Measurements from ENCODE around the gene CCL26.
A peak's percentile ranks its signal among the peaks of the same experiment; 100 is the strongest.
"Not testable (repeated sequence)": the region's sequence is repeated elsewhere in the genome, so short reads cannot be mapped to it uniquely, and the experiment has no call there.

CCL26 gene

DNA sequence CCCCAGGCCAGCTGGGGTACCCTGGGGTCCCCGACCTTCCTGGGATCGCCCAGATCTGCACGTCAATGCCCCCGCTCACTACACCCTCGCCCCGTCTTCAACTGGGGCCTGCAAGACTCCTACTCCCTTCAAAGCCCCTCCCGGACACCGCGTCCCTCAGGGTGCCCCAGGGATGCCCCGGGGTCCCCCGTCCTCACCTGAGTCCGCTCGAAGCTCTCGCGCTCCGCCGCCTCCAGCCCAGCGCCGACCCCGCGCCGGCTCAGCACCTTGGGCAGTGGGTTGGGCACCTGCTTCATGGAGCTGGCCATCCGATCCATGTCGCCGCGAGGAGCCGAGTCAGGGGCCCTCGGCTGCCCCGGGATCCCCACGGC lies 33.4 kb downstream of the CCL26 start, which contains the start of gene HIP1:
TSS of gene HIP1 (minus strand) at position 338 of the 371 bp plus-strand sequence. CDS start at position 317, 21 bp downstream.
- no peak for DNase-seq

DNA sequence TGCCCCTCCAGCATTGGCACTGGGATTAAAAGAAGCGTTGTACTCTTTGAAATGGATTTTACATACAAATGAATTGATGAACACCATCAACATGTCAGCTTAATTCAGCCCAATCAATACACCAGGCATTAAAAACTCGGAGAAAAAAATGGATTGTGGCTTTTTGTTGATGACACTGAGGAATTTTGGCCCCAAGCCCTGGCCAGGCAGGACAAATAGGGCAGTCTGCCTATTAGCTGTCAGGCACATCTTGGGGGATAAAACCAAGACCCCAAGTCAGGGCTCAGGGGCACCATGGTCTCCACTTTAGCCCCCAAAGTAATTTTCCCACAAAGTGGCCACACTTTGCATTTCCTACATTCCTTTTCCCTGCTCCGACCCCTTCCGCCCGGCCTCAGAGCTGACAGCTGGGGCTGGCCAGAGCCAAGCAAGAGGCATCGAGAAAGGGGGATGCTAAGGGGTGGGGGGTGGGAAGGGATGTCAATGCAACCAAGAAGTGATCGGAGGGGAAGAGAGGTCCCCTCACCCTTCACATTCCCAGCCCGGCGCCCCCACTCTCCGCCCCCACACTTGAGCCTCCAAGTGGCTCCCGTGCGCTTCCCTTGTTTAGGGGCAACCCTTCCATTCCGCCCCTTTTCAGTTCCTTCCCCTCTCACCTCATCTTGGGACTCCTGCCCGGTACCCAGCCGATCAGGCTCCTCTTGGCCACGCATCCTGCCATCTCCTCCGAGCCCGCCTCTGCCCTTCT lies 34.0 kb downstream of the CCL26 start:
- peak; percentile 65 for DNase-seq

DNA sequence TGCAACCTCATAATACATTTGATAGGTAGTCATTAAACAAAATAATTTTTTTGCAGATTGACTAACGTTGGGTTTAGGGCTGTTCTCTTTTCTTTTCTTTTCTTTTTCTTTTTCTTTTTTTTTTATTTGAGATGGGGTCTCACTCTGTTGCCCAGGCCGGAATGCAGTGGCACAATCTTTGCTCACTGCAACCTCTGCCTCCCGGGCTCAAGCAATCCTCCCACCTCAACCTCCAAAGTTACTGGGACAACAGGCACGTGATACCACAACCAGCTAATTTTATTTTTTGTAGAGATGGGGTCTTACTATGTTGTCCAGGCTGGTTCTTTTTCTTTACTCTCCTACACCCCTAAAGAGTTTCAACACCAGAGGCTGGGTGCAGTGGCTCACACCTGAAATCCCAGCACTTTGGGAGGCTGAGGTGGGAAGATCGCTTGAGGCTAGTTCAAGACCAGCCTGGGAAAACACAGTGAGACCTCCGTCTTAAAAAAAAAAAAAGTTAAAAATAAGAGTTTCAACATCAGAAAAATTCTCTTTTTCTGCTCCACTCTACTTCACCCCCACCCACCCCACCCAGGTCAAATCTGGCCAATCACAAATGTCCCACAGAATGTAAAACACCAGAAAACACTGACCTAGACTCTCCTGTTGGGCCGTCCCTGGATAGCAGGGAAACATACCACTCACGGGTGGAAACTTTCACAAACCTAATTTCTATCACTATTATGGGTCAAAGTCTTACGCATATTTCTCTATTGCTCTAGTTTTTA lies 36.2 kb downstream of the CCL26 start:
- DNase-seq: no peak

DNA sequence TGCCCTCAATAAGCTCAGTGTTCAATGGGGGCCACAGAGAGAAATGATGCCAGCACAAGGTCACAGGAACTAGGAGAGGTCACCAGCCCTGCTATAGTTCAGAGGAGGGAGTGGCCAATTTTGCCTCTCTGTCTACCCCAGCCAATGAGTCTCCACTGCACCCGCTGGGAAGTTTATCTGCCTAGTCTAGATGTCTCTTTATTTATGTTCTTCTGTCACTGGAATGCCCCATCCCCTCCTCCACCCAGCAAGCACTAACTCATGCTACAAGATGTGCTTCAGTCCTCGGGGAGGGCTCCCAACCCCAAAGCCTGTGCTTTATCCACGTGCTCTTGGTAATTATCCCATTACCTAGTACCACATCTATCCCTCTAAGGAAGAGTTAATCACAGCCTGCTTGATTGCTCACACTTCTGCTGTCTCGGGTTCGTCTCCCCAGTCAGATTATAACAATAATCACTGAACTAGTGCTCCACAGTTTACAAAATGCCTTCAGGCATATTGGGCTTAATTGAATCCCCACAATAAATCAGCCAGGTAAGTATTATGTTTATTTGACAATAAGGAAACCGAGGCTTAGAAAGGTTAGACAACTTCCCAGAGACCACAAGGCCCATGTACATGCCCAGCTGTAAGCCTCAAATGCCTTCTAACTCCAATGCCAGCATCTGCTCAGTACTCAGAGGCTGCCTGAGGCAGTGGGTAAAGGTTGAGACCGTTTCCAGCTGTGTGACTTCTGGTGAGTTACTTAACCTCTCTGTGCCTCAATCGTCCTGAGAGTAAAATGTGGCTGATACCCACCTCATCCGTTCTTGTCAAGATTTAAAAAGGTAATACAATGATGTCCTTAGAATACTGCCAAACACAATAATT lies 37.2 kb downstream of the CCL26 start:
- DNase-seq: peak; percentile 97

DNA sequence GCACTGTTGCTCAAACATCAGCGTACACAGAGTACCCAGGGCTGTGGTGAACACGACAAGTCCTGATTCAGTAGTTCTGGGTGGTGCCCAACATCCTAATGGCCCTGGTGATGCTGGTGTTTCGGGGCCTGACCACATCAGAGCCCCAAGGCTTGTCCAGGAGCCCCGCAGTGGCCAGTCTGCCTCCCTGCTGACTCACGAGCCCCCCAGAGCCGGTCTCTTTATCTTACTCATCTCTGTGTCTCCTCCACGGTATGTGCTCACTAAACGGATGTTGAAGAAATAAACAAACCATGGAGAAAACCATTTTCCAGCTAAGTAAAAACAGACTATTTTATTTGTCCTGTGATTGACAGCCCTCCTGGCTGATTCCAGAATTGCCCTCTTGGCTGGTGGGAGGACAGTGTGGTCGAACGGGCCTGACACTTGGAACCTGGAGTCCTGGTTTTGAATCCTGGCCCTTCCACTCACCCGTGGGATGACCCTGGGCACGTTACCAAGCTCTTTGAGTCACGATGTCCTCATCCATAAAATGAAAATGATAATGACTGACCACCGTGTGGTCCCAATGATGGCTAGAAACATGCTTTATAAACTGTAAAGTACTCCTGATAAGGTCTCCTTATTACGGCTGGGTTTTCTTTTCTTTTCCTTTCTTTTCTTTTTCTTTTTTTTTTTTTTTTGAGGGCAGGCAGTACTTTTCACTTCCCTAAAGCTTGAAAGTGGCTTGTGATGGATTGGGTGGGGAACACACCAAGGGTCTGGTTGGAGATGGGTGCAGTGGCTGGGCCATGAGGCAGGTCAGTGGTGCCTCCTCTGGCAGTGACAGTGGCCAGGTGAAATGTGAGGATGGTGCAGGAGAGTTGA lies 39.0 kb downstream of the CCL26 start:
- DNase-seq: no peak

DNA sequence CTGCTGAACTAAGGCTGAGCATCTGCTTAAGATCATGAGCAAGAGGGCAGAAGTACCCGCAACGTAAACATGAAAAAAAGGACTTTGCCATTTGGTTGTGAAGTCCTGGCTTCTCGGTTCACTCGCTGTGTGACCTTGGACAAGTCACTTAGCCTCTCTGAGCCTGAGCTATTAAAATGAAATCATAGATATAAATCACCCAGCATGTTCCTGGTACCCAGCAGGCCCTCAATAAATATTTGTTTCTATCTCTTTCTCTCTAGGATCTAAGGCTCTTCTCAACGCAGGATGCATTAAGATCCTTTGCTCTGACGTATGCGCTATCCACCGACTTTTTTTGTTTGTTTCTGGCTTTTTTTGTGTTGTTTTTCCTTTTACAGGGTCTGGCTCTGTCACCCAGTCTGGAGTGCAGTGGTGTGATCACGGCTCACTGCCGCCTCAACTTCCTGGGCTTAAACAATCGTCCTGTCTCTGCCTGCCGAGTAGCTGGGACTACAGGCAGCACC lies 39.9 kb downstream of the CCL26 start:
- DNase-seq: no peak

DNA sequence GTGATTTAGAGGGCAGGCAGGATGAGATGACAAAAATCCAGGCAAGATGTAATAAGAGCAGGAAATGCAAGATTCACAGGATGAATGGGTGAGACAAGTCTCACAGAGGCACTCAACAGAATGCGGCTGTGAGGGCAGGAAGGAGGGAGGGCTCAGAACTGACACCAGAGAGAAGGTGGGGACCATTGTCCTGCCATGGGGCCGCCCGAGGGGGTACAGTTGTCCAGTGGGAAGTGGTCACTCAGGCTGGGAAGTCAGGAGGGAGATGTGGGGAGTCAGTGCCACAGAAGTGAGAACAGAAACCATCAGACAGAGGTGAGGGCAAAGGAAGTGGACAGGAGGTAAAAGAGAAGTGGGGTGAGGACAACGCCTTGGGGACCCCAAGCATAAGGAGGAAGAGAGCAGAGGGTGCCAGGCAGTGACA lies 42.1 kb downstream of the CCL26 start:
- peak; percentile 33 for DNase-seq

DNA sequence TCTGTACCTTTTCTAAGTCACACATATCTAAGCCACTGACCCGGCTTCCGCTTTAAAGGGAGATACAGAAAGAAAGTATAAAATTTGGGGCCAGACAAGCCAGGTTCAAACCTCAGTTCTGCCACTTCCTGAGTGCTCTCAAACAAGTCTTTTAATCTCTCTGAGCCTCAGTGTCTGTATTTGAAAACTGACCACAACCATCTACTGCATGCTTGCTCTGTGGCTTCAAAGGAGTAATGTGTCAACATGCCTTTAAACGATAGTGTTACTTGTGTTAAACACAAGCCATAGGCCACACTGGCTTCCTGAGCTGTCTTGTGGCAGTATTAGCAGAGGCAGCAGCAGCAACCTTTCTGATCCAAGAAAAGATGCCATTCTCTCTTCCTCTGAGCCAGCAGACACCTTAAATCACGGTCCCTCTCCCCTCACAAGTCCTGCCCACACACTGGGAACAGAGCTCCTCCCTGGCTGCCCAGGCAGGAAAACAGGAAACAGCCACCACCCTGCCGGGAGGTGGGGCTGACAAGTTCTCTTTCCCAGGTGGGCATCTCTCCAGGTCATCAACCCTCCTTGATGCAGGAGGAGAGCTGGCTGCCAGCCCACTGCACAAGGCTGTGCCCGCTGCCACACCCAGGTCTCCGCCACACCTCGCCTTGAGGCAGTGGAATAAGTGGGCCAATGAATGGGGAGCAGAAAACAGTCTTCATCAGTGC lies 44.0 kb downstream of the CCL26 start:
- peak; percentile 99 for DNase-seq

DNA sequence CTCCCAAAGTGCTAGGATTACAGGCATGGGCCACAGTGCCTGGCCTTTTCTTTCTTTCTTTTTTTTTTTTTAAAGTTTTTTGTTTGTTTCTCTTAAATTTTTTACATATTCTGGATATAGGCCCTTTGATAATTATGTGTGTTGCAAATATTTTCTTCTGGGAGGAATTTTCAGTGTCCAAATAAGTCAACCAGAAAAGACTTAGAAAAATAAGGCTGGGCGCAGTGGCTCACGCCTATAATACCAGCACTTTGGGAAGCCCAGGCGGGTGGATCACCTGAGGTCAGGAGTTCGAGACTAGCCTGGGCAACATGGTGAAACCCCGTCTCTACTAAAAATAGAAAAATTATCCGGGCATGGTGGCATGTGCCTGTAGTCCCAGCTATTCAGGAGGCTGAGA lies 44.7 kb downstream of the CCL26 start:
- not testable (repeated sequence) for DNase-seq

DNA sequence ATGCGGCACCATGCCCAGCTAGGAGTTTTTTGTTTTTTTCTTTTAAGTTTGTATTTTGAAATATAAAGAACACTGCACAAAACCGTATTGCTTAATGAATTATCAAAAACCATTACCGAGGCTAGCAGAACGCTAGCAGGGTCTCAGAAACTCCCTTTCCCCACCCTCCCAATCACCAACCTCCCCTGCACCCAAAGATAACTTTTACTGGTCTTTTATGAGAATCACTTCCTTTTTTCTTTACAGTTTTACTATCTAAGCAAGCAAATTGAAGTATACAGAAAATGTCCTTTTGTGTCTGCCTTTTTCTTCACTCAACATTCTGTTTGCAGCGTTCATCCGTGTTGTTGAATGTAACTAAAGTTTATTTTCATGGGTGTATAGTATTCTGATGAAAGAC lies 46.7 kb downstream of the CCL26 start:
- no peak for DNase-seq

DNA sequence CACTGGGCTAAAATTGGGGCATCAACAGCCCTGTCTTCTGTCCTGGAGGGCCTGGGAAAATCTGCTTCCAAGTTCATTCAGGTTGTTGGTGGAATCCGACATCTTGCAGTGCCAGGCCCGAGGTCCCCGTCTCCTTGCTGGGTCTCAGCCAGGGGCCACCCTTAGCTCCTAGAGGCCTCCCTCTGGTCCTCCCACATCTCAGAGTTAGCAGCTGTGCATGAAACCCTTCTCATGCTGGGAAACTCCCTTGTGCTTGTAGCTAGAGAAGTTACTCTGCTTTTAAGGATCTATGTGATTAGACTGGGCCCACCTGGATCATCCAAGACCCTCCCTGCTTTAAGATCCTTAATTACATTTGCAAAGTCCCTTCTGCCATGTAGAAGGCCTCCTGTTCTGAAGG lies 48.6 kb downstream of the CCL26 start:
- DNase-seq: no peak

DNA sequence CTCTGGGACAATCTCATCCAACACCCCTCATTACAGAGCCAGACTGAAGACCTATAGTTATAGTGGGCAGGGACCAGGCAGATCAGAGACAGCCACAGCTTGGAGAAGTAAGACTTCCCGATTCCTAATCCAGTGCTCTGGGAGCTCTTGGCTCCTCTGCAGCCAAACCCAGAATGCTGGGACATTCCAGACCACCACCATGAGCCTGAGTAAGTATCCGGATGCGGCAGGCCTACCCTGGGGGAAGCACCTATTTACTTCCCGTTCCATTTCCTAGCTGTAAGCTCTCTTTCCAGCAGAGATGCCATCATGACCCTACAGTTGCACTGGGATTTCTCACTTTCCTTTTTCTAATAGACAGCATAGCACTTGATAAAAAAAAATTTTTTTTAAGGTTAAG lies 49.6 kb downstream of the CCL26 start:
- DNase-seq: no peak

DNA sequence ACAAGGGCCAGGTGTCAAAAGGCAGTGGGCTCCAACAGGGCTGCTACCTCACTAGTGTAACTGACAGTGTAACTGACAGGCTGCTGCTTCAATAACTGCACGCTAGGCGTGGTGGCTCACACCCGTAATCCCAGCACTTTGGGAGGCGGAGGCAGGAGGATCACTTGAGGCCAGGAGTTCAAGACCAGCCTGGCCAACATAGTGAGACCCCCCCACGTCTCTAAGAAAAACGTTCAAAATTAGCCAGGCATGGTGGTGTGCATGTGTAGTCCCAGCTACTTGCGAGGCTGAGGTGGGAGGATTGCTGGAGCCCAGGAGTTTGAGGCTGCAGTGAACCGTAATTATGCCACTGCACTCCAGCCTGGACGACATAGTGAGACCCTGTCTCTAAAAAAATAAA lies 50.1 kb downstream of the CCL26 start:
- not testable (repeated sequence) for DNase-seq

DNA sequence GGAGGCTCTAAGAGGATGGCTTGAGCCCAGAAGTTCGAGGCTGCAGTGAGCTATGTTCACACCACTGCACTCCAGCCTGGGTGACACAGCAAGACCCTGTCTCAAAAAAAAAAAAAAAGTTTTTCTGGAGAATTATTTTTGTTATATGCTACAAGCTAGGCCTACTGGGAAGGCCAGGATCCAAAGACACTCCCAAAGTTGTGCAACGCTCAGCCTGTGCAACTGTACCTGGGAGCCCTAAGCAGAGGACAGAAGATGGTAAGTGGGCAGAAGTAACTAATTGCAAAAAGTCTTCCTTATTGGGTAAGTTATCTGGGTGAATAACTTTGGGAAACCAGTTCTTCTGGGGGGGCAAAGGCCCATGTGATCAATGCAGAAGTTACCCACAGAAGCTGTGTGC lies 50.6 kb downstream of the CCL26 start:
- no peak for DNase-seq

DNA sequence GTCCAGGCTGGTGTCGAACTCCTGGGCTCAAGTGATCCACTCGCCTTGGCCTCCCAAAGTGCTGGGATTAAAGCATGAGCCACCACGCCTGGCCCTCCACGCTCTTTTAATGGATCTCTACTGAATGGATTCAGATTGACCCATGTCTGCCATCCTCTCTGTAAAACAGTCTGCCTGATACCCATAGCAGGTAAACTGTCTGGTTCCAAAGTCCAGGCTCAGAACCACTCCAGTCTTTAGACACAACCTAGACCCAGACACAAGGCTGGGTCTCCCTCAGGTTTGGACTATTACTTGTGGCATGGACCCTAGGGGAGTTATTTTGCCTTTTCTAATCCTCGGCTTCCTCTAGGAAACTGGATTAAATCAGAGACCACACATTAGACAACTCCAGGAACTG lies 52.4 kb downstream of the CCL26 start:
- DNase-seq: no peak

All from NCI-H69 (cell line).